ENCODE data around the gene SCT.

The SCT gene

DNA sequence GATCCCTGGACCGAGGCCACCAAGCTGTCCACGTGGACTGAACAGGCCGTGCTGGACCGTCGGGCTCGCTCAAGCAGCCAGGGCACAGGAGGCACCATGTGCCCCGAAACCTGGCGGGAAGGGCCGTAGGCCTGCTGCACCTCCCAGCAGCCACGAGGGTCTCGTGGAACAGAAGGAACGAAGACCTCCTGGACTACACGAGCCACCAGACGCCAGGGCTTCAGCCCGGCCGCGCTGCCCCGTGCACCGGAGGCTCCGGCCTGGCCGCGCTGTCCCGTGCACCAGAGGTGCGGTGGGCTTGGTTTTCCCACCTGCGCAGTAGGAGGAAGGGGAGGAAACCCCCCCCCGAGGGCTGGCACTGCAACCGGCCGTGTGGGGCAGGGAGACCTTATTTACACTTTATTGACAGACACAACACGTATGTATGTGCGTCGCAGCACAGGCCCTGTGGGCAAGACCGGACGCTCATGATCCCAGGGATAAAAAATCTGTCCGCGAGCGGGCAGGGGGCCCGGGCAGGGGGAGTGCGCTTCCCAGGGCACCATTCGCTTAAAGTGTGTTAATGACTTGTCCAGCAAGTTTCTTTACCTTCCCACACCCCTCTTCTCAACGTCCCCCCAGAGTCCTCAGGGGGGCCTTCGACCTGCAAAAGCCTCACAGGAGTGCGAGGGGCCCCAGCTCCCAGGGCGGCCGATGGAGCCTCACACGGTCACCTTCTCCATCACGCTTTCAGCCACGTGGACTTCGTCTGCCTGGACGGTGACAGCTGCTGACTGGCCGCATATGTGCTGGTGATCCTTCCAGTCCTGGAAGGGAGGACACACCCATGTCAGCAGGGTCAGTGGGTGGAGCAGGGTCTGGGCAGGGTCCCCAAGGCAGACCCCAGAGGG is 17.1 kb upstream of the SCT start:
- H3K4me3 ChIP-seq (ENCODE audit: low read depth, low read length): no peak overlapping the region
- TF ChIP-seq, protein P1, sequence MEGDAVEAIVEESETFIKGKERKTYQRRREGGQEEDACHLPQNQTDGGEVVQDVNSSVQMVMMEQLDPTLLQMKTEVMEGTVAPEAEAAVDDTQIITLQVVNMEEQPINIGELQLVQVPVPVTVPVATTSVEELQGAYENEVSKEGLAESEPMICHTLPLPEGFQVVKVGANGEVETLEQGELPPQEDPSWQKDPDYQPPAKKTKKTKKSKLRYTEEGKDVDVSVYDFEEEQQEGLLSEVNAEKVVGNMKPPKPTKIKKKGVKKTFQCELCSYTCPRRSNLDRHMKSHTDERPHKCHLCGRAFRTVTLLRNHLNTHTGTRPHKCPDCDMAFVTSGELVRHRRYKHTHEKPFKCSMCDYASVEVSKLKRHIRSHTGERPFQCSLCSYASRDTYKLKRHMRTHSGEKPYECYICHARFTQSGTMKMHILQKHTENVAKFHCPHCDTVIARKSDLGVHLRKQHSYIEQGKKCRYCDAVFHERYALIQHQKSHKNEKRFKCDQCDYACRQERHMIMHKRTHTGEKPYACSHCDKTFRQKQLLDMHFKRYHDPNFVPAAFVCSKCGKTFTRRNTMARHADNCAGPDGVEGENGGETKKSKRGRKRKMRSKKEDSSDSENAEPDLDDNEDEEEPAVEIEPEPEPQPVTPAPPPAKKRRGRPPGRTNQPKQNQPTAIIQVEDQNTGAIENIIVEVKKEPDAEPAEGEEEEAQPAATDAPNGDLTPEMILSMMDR (IDR thresholded peaks at IDR 0.05; ENCODE audit: control insufficient read depth, extremely low read depth, insufficient read depth): no peak
- no peak for DNase-seq (ENCODE audit: low read depth)

DNA sequence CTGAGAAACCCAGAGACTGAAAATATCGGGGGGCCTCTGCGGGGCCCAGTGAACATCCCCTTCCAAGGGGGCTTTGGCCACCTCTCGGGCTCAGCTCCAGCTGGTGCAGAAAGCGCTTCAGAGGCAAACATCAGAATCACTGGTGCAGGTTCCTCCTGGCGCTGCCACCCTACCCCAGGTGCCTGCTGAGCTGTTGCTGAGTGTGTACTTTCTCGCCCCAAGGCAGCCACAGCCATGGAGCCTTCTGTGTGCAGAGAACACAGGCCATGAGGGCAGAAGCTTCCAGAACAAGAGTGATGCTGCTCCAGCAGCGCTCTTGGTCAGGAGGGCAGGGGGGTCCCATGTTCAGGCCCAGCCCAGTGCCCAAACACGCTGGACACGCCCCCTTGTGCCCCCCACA is 16.4 kb upstream of the SCT start:
- TF ChIP-seq, protein P1 (IDR thresholded peaks at IDR 0.05; ENCODE audit: control insufficient read depth, extremely low read depth, insufficient read depth): no peak
- no peak for DNase-seq (ENCODE audit: low read depth)
- H3K4me3 ChIP-seq (ENCODE audit: low read depth, low read length): no peak overlapping the region

DNA sequence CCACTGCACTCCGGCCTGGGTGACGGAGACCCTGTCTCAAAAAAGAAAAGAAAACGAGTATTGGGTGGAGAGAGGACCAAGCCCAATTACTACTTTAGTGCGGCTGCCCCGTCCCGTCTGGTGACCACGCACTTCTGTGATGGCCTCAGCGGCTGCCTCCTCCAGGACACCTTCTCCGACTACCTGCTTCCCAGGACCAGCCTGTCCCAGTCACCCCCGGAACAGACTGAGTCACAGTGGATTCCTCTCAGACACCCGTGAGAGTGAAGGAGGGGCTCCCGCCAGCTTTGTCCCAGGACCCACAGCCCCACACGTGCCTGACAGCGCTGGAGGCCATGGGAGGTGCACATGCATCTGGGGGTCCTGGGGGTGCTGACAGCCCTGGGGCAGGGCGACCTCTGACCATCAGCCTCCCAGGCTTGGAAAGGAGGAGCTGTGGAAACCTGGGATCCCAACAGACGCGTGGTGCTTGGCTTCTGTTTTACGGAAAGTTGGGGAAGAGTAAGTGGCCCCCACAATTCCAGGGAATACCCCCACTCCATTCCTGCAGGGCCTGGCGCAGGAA is 14.9 kb upstream of the SCT start:
- TF ChIP-seq, protein P1 (IDR thresholded peaks at IDR 0.05; ENCODE audit: control insufficient read depth, extremely low read depth, insufficient read depth): no peak

DNA sequence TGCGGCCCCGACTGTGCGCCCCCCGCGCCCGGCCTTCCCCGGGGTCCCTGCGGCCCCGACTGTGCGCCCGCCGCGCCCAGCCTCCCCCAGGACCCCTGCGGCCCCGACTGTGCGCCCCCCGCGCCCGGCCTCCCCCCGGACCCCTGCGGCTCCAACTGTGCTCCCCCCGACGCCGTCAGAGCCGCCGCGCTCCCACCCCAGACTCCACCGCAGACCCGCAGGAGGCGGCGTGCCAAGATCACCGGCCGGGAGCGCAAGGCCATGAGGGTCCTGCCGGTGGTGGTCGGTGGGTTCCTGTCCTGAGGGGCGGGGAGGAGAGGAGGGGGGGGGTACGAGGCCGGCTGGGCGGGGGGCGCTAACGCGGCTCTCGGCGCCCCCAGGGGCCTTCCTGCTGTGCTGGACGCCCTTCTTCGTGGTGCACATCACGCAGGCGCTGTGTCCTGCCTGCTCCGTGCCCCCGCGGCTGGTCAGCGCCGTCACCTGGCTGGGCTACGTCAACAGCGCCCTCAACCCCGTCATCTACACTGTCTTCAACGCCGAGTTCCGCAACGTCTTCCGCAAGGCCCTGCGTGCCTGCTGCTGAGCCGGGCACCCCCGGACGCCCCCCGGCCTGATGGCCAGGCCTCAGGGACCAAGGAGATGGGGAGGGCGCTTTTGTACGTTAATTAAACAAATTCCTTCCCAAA is 13.2 kb upstream of the SCT start:
- no peak for DNase-seq (ENCODE audit: low read depth)
- TF ChIP-seq, protein P1 (IDR thresholded peaks at IDR 0.05; ENCODE audit: control insufficient read depth, extremely low read depth, insufficient read depth): no peak
- no peak overlapping the region for H3K4me3 ChIP-seq (ENCODE audit: low read depth, low read length)

More for the DNA sequence above, 14.9 kb upstream of the SCT start:
- no peak overlapping the region for H3K4me3 ChIP-seq (ENCODE audit: low read depth, low read length)
- no peak for DNase-seq (ENCODE audit: low read depth)

DNA sequence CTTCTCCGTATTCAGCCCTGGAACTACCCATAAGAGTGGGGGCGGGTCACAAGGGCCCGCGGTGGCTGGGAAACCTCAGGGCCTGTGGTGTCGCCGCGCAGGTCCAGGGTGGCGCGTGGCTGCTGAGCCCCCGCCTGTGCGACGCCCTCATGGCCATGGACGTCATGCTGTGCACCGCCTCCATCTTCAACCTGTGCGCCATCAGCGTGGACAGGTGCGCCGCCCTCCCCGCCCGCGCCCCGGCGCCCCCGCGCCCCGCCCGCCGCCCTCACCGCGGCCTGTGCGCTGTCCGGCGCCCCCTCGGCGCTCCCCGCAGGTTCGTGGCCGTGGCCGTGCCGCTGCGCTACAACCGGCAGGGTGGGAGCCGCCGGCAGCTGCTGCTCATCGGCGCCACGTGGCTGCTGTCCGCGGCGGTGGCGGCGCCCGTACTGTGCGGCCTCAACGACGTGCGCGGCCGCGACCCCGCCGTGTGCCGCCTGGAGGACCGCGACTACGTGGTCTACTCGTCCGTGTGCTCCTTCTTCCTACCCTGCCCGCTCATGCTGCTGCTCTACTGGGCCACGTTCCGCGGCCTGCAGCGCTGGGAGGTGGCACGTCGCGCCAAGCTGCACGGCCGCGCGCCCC is 12.5 kb upstream of the SCT start:
- no peak for DNase-seq (ENCODE audit: low read depth)
- H3K4me3 ChIP-seq (ENCODE audit: low read depth, low read length): no peak overlapping the region
- TF ChIP-seq, protein P1 (IDR thresholded peaks at IDR 0.05; ENCODE audit: control insufficient read depth, extremely low read depth, insufficient read depth): no peak

DNA sequence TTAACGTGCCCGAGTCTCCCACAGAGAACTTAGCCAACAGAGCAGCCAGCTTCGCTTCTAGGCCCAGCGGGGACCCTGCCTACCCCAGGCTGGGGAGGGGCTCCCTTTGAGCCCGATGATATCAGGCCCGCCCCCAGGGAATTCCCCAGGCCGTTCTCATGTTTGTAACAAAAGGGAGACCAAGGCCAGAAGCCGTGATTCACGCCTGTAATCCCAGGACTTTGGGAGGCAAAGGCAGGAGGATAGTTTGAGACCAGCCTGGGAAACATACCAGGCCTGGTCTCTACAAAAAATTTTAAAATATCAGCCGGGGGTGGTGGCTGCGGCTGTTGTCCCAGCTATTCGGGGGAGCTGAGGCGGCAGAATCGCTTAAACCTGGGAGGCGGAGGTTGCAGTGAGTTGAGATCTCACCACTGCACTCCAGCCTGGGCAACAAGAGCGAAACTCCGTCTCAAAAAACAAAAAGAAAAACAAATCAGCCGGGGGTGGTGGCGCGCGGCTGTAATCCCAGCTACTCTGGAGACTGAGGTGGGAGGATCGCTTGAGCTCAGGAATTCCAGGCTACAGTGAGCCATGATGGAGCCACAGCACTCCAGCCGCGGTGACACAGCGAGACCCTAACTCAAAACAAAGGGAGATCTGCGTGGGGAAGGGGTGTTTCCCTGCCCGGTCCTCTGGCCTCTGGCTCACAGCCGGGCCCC is 11.8 kb upstream of the SCT start:
- no peak for DNase-seq (ENCODE audit: low read depth)
- TF ChIP-seq, protein P1 (IDR thresholded peaks at IDR 0.05; ENCODE audit: control insufficient read depth, extremely low read depth, insufficient read depth): no peak
- H3K4me3 ChIP-seq (ENCODE audit: low read depth, low read length): no peak overlapping the region

Data from LNCaP clone FGC (cell line).